Amygdala (tissue), 56 donors: ENCODE data around the gene NDUFAB1.
A peak's percentile ranks its signal among the peaks of the same experiment; 100 is the strongest.
"Not testable (repeated sequence)": the region's sequence is repeated elsewhere in the genome, so short reads cannot be mapped to it uniquely, and the experiment has no call there.

Experiments
- DNase-seq, 56 donors: peaks; one replicate each; lab custom pipeline; 2025; lab: John Stamatoyannopoulos, UW

The NDUFAB1 gene

GRCh38 chr16:23587726-23588125 is 8.4 kb downstream of the NDUFAB1 start:
- no peak for DNase-seq

- no peak for DNase-seq
Observed at GRCh38 chr16:23584186-23585076, 11.7 kb downstream of the NDUFAB1 start.

GRCh38 chr16:23583271-23583670 is 12.8 kb downstream of the NDUFAB1 start:
- not testable (repeated sequence) for DNase-seq

- DNase-seq: no peak
Observed at GRCh38 chr16:23581764-23582163, 14.4 kb downstream of the NDUFAB1 start.

- no peak for DNase-seq
Observed at GRCh38 chr16:23580391-23580790, 15.7 kb downstream of the NDUFAB1 start.

- no peak for DNase-seq
Observed at GRCh38 chr16:23579371-23579770, 16.7 kb downstream of the NDUFAB1 start.

- DNase-seq: peak in 3 of 56 donors; percentile 4 to 28 (median 9)
Observed at GRCh38 chr16:23578101-23578830, 17.9 kb downstream of the NDUFAB1 start.

GRCh38 chr16:23577493-23577892 is 18.6 kb downstream of the NDUFAB1 start:
- no peak for DNase-seq

GRCh38 chr16:23575834-23576233 is 20.3 kb downstream of the NDUFAB1 start:
- DNase-seq: no peak

- no peak for DNase-seq
Observed at GRCh38 chr16:23573817-23574216, 22.3 kb downstream of the NDUFAB1 start.

- no peak for DNase-seq
Observed at GRCh38 chr16:23572394-23572793, 23.7 kb downstream of the NDUFAB1 start.

- no peak for DNase-seq
Observed at GRCh38 chr16:23571895-23572294, 24.2 kb downstream of the NDUFAB1 start.

GRCh38 chr16:23570992-23571632 is 25.0 kb downstream of the NDUFAB1 start:
- peak in 9 of 56 donors; percentile 1 to 30 (median 6) for DNase-seq

- no peak for DNase-seq
Observed at GRCh38 chr16:23567602-23568001, 28.5 kb downstream of the NDUFAB1 start.

- DNase-seq: no peak
Observed at GRCh38 chr16:23566724-23567123, 29.4 kb downstream of the NDUFAB1 start.

GRCh38 chr16:23564575-23565363 is 31.3 kb downstream of the NDUFAB1 start:
- peak in 1 of 56 donors; percentile 11 for DNase-seq

GRCh38 chr16:23563186-23563585 is 32.9 kb downstream of the NDUFAB1 start:
- no peak for DNase-seq

GRCh38 chr16:23562505-23562904 is 33.6 kb downstream of the NDUFAB1 start:
- DNase-seq: no peak

GRCh38 chr16:23561586-23561985 is 34.5 kb downstream of the NDUFAB1 start:
- DNase-seq: no peak
